Astrocyte of the cerebellum (primary cell): Measurements from ENCODE around the gene WDR7.

ENCODE experiments used
- DNase-seq: peaks from one replicate; pipeline ENCODE4 v3.0.0-alpha.2; 2011; ENCODE audit warnings: low read depth
- H3K4me3 ChIP-seq: 2 replicates; pipeline ENCODE4 v1.5.1; 2011; ENCODE audit warnings: mild to moderate bottlenecking, low read depth, low read length, moderate library complexity
- in situ Hi-C: cut with HindIII; loops from 2 replicates; pipeline ENCODE4 v1.10.0; 2017; ENCODE audit warnings: low sequenced_read_pairs
- TF ChIP-seq, protein P1 (sequence below): IDR thresholded peaks from 2 replicates; pipeline ENCODE4 v1.5.1; 2012; ENCODE audit warnings: low read length, low read depth, moderate library complexity, mild to moderate bottlenecking; ENCODE audit errors: missing control alignments

WDR7 gene

GRCh38 chr18:56726906-56727305 lies 75.7 kb downstream of the WDR7 start:
- DNase-seq: no peak
- in situ Hi-C loops: no loop called here
- H3K4me3 ChIP-seq: no peak overlapping the region
- TF ChIP-seq, protein P1, sequence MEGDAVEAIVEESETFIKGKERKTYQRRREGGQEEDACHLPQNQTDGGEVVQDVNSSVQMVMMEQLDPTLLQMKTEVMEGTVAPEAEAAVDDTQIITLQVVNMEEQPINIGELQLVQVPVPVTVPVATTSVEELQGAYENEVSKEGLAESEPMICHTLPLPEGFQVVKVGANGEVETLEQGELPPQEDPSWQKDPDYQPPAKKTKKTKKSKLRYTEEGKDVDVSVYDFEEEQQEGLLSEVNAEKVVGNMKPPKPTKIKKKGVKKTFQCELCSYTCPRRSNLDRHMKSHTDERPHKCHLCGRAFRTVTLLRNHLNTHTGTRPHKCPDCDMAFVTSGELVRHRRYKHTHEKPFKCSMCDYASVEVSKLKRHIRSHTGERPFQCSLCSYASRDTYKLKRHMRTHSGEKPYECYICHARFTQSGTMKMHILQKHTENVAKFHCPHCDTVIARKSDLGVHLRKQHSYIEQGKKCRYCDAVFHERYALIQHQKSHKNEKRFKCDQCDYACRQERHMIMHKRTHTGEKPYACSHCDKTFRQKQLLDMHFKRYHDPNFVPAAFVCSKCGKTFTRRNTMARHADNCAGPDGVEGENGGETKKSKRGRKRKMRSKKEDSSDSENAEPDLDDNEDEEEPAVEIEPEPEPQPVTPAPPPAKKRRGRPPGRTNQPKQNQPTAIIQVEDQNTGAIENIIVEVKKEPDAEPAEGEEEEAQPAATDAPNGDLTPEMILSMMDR: no peak

DNA sequence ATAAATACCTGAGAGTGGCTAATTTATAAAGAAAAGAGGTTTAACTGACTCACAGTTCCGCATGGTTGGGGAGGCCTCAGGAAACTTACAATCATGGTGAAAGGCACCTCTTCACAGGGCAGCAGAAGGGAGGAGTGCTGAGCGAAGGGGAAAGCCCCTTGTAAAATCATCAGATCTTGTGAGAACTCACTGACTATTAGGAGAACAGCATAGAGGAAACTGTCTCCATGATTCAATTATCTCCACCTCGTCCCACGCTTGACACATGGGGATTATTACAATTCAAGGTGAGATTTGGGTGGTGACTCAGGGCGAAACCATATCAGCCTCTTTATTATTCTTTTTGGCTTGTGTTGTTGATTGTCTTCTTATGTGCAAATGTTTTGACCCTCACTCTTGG lies 76.2 kb downstream of the WDR7 start:
- in situ Hi-C loops: no loop called here
- no peak overlapping the region for H3K4me3 ChIP-seq
- TF ChIP-seq, protein P1: no peak
- no peak for DNase-seq

DNA sequence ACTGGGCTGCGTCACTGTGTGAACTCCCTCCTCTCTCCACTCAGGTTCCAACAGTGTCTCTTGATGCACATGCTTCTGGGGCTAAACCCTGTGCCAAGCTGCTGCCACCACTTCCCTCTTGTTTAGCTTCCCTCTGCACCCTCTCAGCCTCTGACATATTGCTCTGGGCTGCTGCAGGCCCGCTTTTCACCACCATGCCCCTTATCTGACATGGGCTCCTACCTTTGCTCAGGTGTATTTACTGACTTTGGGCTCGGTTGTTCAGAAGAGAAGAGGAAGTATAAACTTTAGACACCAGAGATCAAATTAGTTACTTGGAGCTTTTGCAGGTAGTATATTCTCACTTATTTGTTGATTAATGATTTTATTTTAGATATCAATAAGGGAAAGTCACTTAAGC lies 77.6 kb downstream of the WDR7 start:
- in situ Hi-C loops: no loop called here
- TF ChIP-seq, protein P1: no peak
- no peak overlapping the region for H3K4me3 ChIP-seq
- DNase-seq: no peak

GRCh38 chr18:56738184-56738583 lies 87.0 kb downstream of the WDR7 start:
- TF ChIP-seq, protein P1: no peak
- no peak overlapping the region for H3K4me3 ChIP-seq
- DNase-seq: no peak
- in situ Hi-C loops: no loop called here

DNA sequence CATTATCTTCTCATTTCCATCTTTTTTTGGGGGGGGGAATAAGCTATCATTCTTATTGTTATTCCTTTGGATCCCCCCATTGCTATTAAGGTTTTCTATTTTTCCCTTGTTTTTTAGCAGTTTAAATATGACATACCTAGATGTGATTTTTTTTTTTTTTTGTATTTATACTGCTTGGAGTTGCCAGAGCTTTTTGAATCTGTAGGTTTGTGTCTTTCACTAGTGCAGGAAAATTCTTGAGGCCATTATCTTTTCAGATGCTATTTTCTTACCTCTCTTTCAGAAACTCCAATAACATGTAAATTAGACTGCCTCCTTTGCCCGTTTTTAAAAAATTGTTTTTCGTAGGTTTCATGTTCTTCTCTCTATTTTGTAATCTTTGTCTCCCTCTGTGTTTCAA lies 88.6 kb downstream of the WDR7 start:
- no peak for DNase-seq
- H3K4me3 ChIP-seq: no peak overlapping the region
- TF ChIP-seq, protein P1: no peak
- in situ Hi-C loops: no loop called here

DNA sequence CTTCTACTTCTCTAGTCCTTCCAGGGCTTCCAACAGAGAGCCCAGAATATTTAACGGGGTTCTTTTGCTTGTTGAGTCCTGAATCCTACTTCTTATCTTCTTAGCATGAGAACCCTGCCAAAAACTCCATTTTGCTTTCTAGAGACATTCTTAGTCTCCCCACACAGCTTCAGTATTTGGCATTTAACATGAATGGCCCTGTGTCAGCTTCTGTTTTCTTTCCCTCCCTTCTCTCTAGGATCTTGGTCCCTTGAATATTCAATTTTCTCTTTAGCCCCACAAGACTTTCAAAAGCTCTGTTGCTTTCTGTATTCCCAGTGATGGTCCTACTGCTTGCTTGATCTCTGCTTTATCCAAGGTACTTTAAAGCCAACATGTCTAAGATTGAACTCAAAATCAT lies 89.5 kb downstream of the WDR7 start:
- H3K4me3 ChIP-seq: no peak overlapping the region
- TF ChIP-seq, protein P1: no peak
- in situ Hi-C loops: no loop called here
- DNase-seq: no peak

DNA sequence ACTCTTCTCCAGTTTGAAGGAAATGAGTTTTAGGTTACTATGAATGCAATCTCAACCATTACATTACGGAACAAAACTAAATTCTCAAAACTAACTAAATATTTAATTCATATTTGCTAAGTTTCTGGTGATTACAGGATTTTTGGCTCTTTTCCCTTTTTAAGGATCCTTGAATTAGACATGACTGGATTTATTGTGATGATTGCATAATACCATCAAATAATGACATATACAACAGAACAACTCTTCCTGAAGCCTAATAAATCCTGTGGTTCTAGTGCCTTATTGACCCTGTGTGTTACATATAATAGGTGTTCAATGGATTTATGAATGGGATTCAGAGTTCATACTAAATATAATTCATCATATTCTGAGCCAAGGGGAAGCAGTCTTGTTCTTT lies 90.5 kb downstream of the WDR7 start:
- in situ Hi-C loops: no loop called here
- DNase-seq: no peak

More for the DNA sequence above, 90.5 kb downstream of the WDR7 start:
- H3K4me3 ChIP-seq: no peak overlapping the region
- TF ChIP-seq, protein P1: no peak
